Activated CD8-positive, alpha-beta T cell treated with anti-CD3 and anti-CD28 coated beads for 36 hours (primary cell): ENCODE measurements around the gene PWP1. TPM values are rescaled to one million over a fixed set of nuclear protein-coding genes. Genes with fewer than 3 reads are reported as not detected.

Experiments used
- ATAC-seq: fragments of 200-7000 bp; cut with Tn5 transposase; one replicate; pipeline ENCODE4 v1.10.0; 2021; ENCODE audit warnings: mild to moderate bottlenecking, moderate library complexity
- CTCF ChIA-PET: fragments of 350-600 bp; sonication (Branson Sonifier 250); formaldehyde crosslinking; loops from one replicate; lab custom pipeline; 2021; ENCODE audit warnings: antibody characterized with exemption; lab: Charles Lee
- POLR2A ChIA-PET: fragments of 350-600 bp; sonication (Branson Sonifier 250); formaldehyde crosslinking; loops from one replicate; lab custom pipeline; 2021; ENCODE audit warnings: antibody characterized with exemption; lab: Charles Lee
- DNase-seq: peaks from one replicate; pipeline ENCODE4 v3.0.0-alpha.2; 2020
- H3K27ac Mint-ChIP-seq: one replicate; pipeline ENCODE4 v1.8.0; 2021; ENCODE audit warnings: mild to moderate bottlenecking, mixed read lengths
- H3K27me3 Mint-ChIP-seq: one replicate; pipeline ENCODE4 v1.8.0; 2021; ENCODE audit warnings: mixed read lengths
- H3K36me3 Mint-ChIP-seq: one replicate; pipeline ENCODE4 v1.8.0; 2021; ENCODE audit warnings: low read depth, mixed read lengths
- H3K4me1 Mint-ChIP-seq: one replicate; pipeline ENCODE4 v1.8.0; 2021; ENCODE audit warnings: low read depth, mixed read lengths
- H3K4me3 Mint-ChIP-seq: one replicate; pipeline ENCODE4 v1.8.0; 2021; ENCODE audit warnings: mild to moderate bottlenecking, moderate library complexity, mixed read lengths
- H3K9me3 Mint-ChIP-seq: one replicate; pipeline ENCODE4 v1.8.0; 2021; ENCODE audit warnings: mixed read lengths
- intact Hi-C: fragments of 100-400 bp; cut with micrococcal nuclease; formaldehyde crosslinking; loops from one replicate; pipeline ENCODE4 v1.10.0; 2022
- total RNA-seq, 2 experiments: library from RNA; stranded (reverse); gene quantifications; one replicate each; pipeline ENCODE4 v1.2.3, GENCODE V29; 2021
- TF ChIP-seq, protein P1 (sequence below): fragments of 200-600 bp; IDR thresholded peaks from one replicate; pipeline ENCODE4 v1.8.0; 2022; ENCODE audit warnings: antibody characterized with exemption, mild to moderate bottlenecking

PWP1 gene
- total RNA-seq, 2 experiments from 2014 or later, result 52.4 to 57.5 TPM

GRCh38 chr12:107654873-107655272, 30.7 kb upstream of the PWP1 start:
- ATAC-seq (no peak), DNase-seq (no peak)
- TF ChIP-seq, protein P1, sequence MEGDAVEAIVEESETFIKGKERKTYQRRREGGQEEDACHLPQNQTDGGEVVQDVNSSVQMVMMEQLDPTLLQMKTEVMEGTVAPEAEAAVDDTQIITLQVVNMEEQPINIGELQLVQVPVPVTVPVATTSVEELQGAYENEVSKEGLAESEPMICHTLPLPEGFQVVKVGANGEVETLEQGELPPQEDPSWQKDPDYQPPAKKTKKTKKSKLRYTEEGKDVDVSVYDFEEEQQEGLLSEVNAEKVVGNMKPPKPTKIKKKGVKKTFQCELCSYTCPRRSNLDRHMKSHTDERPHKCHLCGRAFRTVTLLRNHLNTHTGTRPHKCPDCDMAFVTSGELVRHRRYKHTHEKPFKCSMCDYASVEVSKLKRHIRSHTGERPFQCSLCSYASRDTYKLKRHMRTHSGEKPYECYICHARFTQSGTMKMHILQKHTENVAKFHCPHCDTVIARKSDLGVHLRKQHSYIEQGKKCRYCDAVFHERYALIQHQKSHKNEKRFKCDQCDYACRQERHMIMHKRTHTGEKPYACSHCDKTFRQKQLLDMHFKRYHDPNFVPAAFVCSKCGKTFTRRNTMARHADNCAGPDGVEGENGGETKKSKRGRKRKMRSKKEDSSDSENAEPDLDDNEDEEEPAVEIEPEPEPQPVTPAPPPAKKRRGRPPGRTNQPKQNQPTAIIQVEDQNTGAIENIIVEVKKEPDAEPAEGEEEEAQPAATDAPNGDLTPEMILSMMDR, result no peak
- Mint-ChIP-seq H3K4me3 (no peak overlapping the region), H3K4me1 (peaks cover 3% of the 10 kb centered on the region), H3K27me3 (no peaks in the 10 kb centered on the region), H3K36me3 (peaks cover 6% of the 10 kb centered on the region), H3K9me3 (no peaks in the 10 kb centered on the region), H3K27ac (no peak overlapping the region)
- ChIA-PET POLR2A (no interaction called here), CTCF (no interaction called here)
- intact Hi-C loops, result no loop called here

DNA sequence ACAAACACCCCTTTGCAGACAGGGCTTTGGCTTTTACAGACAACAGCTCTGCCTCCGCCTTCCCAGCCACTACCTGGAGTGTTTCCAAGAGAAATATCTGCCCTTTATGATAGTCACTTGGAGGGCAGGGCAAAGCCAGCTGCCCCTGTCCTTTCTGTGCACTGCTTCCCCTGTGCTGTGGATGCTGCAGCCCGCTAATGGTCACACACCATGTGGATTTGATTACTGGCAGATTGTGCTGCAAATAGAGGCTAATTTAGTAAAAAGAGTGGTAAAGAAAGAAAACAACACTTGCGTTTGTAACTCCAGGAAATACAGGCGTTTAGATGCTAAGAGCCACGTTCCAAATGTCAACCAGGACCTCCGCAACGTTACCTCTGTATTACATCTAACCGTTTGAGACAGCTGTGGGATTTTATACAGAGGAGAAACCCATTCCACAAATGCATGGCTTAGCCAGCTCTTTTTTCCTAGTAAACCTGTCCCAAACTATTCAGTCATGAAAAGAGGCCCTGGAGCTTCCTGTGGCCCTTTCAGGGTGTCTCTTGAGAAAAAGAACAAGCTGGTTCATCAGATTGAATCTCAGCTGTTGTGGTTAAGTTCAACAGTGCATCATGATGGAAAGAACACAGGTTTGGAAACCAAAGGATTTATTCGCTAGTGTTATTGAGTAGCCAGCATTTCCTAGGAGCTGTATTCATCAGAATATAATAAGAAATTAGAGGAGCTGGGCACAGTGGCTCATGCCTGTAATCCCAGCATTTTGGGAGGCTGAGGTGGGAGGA, 30.1 kb upstream of the PWP1 start:
- ATAC-seq (no peak), DNase-seq (no peak)
- H3K36me3 Mint-ChIP-seq, result peaks cover 6% of the 10 kb centered on the region
- H3K27ac Mint-ChIP-seq, result no peak overlapping the region
- ChIA-PET CTCF (interaction anchor here (1.0 to 1.8 kb wide), 2 partner anchors 20 to 48 kb away, joined by 3 to 5 read pairs; no protein-coding TSS in a partner anchor), POLR2A (no interaction called here)
- H3K27me3 Mint-ChIP-seq, result no peaks in the 10 kb centered on the region
- TF ChIP-seq, protein P1, result no peak
- no peak overlapping the region for H3K4me3 Mint-ChIP-seq
- no peaks in the 10 kb centered on the region for H3K9me3 Mint-ChIP-seq
- H3K4me1 Mint-ChIP-seq, result peaks cover 3% of the 10 kb centered on the region
- intact Hi-C loops, result no loop called here

DNA sequence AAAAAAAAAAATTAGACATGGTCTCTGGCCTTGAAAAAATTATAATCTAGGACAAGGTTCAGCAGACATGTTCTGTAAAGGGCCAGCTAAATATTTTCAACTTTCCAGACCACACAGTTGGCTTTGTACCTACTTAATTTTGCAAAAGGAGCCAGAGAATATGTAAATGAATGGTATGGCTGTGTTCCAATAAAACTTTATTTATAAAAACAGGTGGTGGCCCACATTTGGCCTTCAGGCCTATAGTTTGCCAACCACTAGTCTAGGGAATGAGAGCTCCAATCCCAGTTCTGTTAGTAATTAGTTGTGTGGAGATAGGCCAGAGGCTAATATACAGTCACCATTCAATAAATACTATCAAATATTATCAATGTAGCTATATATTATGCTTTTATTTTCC, 29.3 kb upstream of the PWP1 start:
- Mint-ChIP-seq H3K9me3 (no peaks in the 10 kb centered on the region), H3K4me1 (peaks cover 3% of the 10 kb centered on the region), H3K36me3 (peaks cover 6% of the 10 kb centered on the region), H3K27ac (no peak overlapping the region), H3K4me3 (no peak overlapping the region), H3K27me3 (no peaks in the 10 kb centered on the region)
- TF ChIP-seq, protein P1, result no peak
- DNase-seq (no peak), ATAC-seq (no peak)
- intact Hi-C loops, result no loop called here
- ChIA-PET CTCF (interaction anchor here (1.0 to 1.8 kb wide), 2 partner anchors 19 to 49 kb away, joined by 3 to 5 read pairs; no protein-coding TSS in a partner anchor), POLR2A (interaction anchor here (0.8 kb wide), 1 partner anchor 77 kb away, joined by 3 read pairs; no protein-coding TSS in a partner anchor)

- intact Hi-C loops, result no loop called here
- DNase-seq (no peak), ATAC-seq (no peak)
- TF ChIP-seq, protein P1, result no peak
- H3K4me1 Mint-ChIP-seq, result peaks cover 3% of the 10 kb centered on the region
- CTCF ChIA-PET, result no interaction called here
- no peaks in the 10 kb centered on the region for H3K27me3 Mint-ChIP-seq
- H3K27ac Mint-ChIP-seq, result no peak overlapping the region
- POLR2A ChIA-PET, result no interaction called here
- no peaks in the 10 kb centered on the region for H3K9me3 Mint-ChIP-seq
- no peak overlapping the region for H3K4me3 Mint-ChIP-seq
- H3K36me3 Mint-ChIP-seq, result peaks cover 6% of the 10 kb centered on the region
Measured at GRCh38 chr12:107657133-107657532, 28.5 kb upstream of the PWP1 start.

DNA sequence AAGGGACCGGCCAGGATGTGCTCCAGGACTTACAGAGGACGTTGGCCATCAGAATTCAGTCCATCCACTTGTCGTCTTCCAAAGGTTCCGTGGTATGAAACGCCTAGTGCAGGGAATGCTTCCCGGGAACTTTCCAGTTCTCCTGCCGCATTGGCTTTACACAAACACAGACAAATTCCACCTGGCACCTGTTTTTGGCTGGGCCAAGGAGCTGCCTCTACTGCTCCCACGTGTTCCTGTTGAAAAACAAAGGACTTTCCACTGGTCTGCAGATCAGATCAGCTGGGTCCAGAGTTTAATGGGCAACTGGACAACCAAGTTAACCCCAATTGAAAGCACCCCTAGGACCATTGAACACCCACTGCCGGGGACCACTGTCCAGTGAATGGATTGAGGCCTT, 28.0 kb upstream of the PWP1 start:
- POLR2A ChIA-PET, result no interaction called here
- intact Hi-C loops, result no loop called here
- CTCF ChIA-PET, result no interaction called here

More for the DNA sequence above, 28.0 kb upstream of the PWP1 start:
- ATAC-seq (no peak), DNase-seq (no peak)
- Mint-ChIP-seq H3K36me3 (peaks cover 6% of the 10 kb centered on the region), H3K27me3 (no peaks in the 10 kb centered on the region), H3K9me3 (no peaks in the 10 kb centered on the region), H3K4me3 (no peak overlapping the region), H3K4me1 (peaks cover 3% of the 10 kb centered on the region), H3K27ac (no peak overlapping the region)
- TF ChIP-seq, protein P1, result no peak
